ENCODE results near the gene WDR20. TPM values are rescaled to one million over a fixed set of nuclear protein-coding genes. Genes with fewer than 3 reads are reported as not detected.

WDR20 gene
- total RNA-seq, 1 experiment from 2014 or later: 33.0 TPM

GRCh38 chr14:102095231-102095870 is 44.3 kb upstream of the WDR20 start:
- intact Hi-C loops (cut with micrococcal nuclease; ENCODE audit: unreplicated experiment): loop anchor here (5.0 kb wide), 1 partner anchor 48 kb away; no protein-coding TSS in a partner anchor
- DNase-seq: no peak
- Mint-ChIP-seq H3K27me3 (ENCODE audit: unreplicated experiment) (no peaks in the 10 kb centered on the region), H3K4me1 (ENCODE audit: low read depth, unreplicated experiment) (peaks cover 33% of the 10 kb centered on the region), H3K36me3 (ENCODE audit: insufficient read depth, unreplicated experiment) (peaks cover 2% of the 10 kb centered on the region), H3K4me3 (ENCODE audit: low read depth, unreplicated experiment) (no peak overlapping the region), H3K9me3 (ENCODE audit: low read depth, unreplicated experiment) (no peaks in the 10 kb centered on the region), H3K27ac (ENCODE audit: unreplicated experiment) (no peak overlapping the region)
- BruUV-seq (replicated peaks): no TSS peak
- CTCF ChIA-PET: interaction anchor here (2.4 kb wide), 1 partner anchor 32 kb away, joined by 21 read pairs; no protein-coding TSS in a partner anchor
- TF ChIP-seq, protein P1, sequence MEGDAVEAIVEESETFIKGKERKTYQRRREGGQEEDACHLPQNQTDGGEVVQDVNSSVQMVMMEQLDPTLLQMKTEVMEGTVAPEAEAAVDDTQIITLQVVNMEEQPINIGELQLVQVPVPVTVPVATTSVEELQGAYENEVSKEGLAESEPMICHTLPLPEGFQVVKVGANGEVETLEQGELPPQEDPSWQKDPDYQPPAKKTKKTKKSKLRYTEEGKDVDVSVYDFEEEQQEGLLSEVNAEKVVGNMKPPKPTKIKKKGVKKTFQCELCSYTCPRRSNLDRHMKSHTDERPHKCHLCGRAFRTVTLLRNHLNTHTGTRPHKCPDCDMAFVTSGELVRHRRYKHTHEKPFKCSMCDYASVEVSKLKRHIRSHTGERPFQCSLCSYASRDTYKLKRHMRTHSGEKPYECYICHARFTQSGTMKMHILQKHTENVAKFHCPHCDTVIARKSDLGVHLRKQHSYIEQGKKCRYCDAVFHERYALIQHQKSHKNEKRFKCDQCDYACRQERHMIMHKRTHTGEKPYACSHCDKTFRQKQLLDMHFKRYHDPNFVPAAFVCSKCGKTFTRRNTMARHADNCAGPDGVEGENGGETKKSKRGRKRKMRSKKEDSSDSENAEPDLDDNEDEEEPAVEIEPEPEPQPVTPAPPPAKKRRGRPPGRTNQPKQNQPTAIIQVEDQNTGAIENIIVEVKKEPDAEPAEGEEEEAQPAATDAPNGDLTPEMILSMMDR (IDR thresholded peaks at IDR 0.05; ENCODE audit: unreplicated experiment): no peak

- TF ChIP-seq, protein P1 (IDR thresholded peaks at IDR 0.05; ENCODE audit: unreplicated experiment): no peak
- intact Hi-C loops (cut with micrococcal nuclease; ENCODE audit: unreplicated experiment): loop anchor here (2.0 to 5.0 kb wide), 4 partner anchors 29 to 135 kb away; no protein-coding TSS in a partner anchor
- CTCF ChIA-PET: interaction anchor here (0.5 to 2.4 kb wide), 5 partner anchors 32 to 1277 kb away, joined by 3 to 21 read pairs (median 7); no protein-coding TSS in a partner anchor
- Mint-ChIP-seq H3K36me3 (ENCODE audit: insufficient read depth, unreplicated experiment) (no peaks in the 10 kb centered on the region), H3K9me3 (ENCODE audit: low read depth, unreplicated experiment) (no peaks in the 10 kb centered on the region), H3K27ac (ENCODE audit: unreplicated experiment) (peak overlapping the region; percentile 6), H3K4me1 (ENCODE audit: low read depth, unreplicated experiment) (peaks cover 33% of the 10 kb centered on the region), H3K27me3 (ENCODE audit: unreplicated experiment) (no peaks in the 10 kb centered on the region), H3K4me3 (ENCODE audit: low read depth, unreplicated experiment) (no peak overlapping the region)
- no peak for DNase-seq
- no TSS peak for BruUV-seq (replicated peaks)
Measured at GRCh38 chr14:102095871-102096568, 43.7 kb upstream of the WDR20 start.

- Mint-ChIP-seq H3K4me1 (ENCODE audit: low read depth, unreplicated experiment) (peaks cover 33% of the 10 kb centered on the region), H3K27me3 (ENCODE audit: unreplicated experiment) (no peaks in the 10 kb centered on the region), H3K4me3 (ENCODE audit: low read depth, unreplicated experiment) (no peak overlapping the region), H3K36me3 (ENCODE audit: insufficient read depth, unreplicated experiment) (no peaks in the 10 kb centered on the region), H3K9me3 (ENCODE audit: low read depth, unreplicated experiment) (no peaks in the 10 kb centered on the region), H3K27ac (ENCODE audit: unreplicated experiment) (peak overlapping the region; percentile 6)
- TF ChIP-seq, protein P1 (IDR thresholded peaks at IDR 0.05; ENCODE audit: unreplicated experiment): peak; percentile 76
- CTCF ChIA-PET: interaction anchor here (0.5 to 2.4 kb wide), 6 partner anchors 9 to 1276 kb away, joined by 3 to 21 read pairs (median 6); no protein-coding TSS in a partner anchor
- intact Hi-C loops (cut with micrococcal nuclease; ENCODE audit: unreplicated experiment): loop anchor here (2.0 to 5.0 kb wide), 4 partner anchors 28 to 136 kb away; no protein-coding TSS in a partner anchor
- no TSS peak for BruUV-seq (replicated peaks)
- DNase-seq: peak; percentile 86
Measured at GRCh38 chr14:102096569-102097188, 43.0 kb upstream of the WDR20 start.

GRCh38 chr14:102097441-102098135 is 42.1 kb upstream of the WDR20 start:
- no peak overlapping the region for H3K4me3 Mint-ChIP-seq (ENCODE audit: low read depth, unreplicated experiment)
- H3K9me3 Mint-ChIP-seq (ENCODE audit: low read depth, unreplicated experiment): no peaks in the 10 kb centered on the region
- H3K36me3 Mint-ChIP-seq (ENCODE audit: insufficient read depth, unreplicated experiment): no peaks in the 10 kb centered on the region
- H3K4me1 Mint-ChIP-seq (ENCODE audit: low read depth, unreplicated experiment): peaks cover 33% of the 10 kb centered on the region
- H3K27me3 Mint-ChIP-seq (ENCODE audit: unreplicated experiment): no peaks in the 10 kb centered on the region
- CTCF ChIA-PET: interaction anchor here (0.6 to 2.4 kb wide), 5 partner anchors 27 to 509 kb away, joined by 3 to 21 read pairs (median 7); no protein-coding TSS in a partner anchor
- BruUV-seq (replicated peaks): no TSS peak
- intact Hi-C loops (cut with micrococcal nuclease; ENCODE audit: unreplicated experiment): loop anchor here (2.0 to 5.0 kb wide), 4 partner anchors 27 to 137 kb away; no protein-coding TSS in a partner anchor
- DNase-seq: peak; percentile 84
- TF ChIP-seq, protein P1 (IDR thresholded peaks at IDR 0.05; ENCODE audit: unreplicated experiment): no peak
- no peak overlapping the region for H3K27ac Mint-ChIP-seq (ENCODE audit: unreplicated experiment)

Data from Calu3 (cell line).